T-helper 1 cell (primary cell): ENCODE results near the gene SIRT3.

ENCODE experiments used
- DNase-seq, 5 donors: peaks; one replicate each; pipeline ENCODE4 v3.0.0-alpha.2; 2012 to 2020

Gene SIRT3

GRCh38 chr11:214083-214482 lies 22.1 kb downstream of the SIRT3 start:
- no peak for DNase-seq

DNA sequence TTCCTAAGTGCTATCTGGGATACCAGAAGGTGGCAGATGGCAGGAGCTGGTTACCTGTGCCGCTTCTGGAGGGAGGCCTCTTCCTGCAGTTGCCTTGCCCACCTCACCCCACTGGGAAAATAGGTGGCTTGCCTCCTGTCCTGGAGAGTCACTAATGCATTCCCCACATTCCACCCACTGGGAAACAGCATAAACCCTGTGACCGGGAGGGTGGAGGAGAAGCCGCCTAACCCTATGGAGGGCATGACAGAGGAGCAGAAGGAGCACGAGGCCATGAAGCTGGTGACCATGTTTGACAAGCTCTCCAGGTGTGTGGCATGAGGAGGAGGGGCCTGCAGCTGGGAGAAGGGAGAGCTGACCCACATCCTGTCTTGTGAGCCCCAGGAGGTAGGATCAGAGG lies 23.0 kb downstream of the SIRT3 start:
- DNase-seq, result no peak

DNA sequence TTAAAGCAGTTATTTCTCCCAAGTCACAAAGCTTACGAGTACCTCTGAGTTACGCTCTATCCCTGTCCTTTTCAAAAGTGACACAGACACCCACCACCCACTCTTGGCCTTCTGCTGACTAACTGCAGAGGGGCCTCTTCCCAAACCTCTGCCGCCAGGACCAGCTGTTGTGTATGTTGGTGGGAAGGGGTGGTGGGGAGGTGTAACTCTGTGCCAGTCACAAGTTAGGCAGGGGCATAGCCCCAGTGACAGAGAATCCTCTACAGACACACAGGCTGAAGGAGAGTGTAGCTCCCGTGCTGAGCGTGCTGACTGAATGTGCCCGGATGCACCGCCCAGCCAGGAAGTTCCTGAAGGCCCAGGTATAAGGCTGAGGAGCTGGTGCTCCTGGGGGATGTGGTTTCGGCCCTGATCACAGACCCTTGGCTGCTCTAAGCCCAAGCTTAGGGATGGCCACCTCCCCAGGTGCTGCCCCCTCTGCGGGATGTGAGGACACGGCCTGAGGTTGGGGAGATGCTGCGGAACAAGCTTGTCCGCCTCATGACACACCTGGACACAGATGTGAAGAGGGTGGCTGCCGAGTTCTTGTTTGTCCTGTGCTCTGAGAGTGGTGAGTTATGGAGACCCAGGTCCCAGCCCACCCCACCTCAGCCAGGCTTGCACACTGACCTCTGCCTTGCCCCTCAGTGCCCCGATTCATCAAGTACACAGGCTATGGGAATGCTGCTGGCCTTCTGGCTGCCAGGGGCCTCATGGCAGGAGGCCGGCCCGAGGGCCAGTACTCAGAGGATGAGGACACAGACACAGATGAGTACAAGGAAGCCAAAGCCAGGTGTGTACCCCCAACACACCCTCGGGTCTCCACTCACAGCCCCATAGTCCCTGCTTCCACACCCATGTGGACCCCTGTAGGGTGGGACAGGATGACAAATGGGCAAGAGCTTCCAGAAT lies 23.7 kb downstream of the SIRT3 start:
- DNase-seq, result no peak

- DNase-seq, result no peak
Measured at GRCh38 chr11:211741-212140, 24.4 kb downstream of the SIRT3 start.

- DNase-seq, result no peak
Measured at GRCh38 chr11:211295-211694, 24.8 kb downstream of the SIRT3 start.

DNA sequence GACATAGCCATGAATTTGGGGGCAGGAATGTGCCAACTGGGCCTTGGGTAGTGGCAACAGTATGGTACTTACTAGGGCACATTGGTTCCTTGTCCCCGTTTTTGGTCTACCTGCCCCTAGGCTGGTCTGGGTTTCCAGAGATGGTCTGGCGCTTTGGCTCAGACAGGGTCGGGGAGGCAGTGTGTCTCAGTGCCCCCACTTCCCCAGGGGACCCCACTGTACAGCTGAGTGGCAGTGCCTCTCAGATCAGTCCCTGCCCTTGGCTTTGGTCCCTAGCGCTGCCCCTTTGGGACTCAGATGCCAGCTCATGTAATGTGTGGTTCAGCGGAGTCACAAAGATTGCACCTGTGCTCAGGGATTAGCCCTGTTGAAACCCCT lies 25.4 kb downstream of the SIRT3 start:
- no peak for DNase-seq

DNA sequence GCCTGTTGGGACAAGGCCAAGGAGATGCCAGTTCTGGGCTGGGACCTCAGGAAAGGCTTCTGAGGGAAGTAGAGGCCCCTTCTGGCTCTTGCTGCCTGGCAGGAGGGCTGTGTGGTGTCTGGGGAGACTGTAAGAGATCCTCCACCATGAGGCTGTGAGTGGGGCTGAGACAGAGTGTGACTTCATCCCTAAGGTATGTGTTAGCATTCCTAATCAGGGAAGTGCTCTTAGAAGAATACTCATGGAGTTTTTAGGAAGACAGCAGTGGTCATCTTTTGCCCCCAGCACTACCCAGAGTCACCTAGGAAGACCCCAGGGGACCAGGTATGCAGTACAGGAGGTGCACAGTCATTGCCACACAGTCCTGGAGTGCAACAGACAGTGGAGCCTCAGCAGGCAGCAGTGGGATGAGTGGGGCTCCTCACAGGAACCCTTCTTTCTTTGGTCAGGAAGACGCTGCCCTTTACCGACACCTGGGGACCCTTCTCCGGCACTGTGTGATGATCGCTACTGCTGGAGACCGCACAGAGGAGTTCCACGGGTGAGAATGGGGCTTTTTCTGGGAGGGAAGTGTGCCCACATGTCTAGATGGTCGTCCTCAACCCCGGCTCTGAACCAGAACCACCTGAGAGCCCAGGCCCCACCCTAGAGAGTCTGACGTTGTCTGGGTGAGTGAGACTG lies 25.9 kb downstream of the SIRT3 start:
- no peak for DNase-seq

GRCh38 chr11:209275-210121 lies 26.6 kb downstream of the SIRT3 start:
- DNase-seq, result no peak

DNA sequence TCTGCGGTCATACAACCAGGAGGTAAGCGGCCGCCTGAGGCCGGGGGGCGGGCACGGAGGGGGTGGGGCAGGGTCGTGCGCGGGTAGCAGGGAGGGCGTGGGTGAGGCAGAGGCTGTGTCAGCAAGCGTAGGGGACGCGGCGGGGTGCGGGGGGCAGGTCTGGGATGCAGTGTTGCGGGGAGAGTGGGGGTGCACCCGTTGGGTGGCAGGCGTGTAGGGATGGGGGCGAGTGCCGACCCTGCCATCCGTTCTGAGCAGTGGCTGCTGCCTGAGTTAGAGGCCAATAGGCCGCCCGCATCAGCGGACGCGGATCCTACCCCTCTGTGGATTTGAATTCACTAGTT lies 27.3 kb downstream of the SIRT3 start:
- no peak for DNase-seq

- DNase-seq, result peak; percentile 71 to 86 (median 75)
Measured at GRCh38 chr11:208181-208916, 27.8 kb downstream of the SIRT3 start.

GRCh38 chr11:207863-208180 lies 28.3 kb downstream of the SIRT3 start:
- DNase-seq, result peak in 1 of 5 donors; percentile 28

DNA sequence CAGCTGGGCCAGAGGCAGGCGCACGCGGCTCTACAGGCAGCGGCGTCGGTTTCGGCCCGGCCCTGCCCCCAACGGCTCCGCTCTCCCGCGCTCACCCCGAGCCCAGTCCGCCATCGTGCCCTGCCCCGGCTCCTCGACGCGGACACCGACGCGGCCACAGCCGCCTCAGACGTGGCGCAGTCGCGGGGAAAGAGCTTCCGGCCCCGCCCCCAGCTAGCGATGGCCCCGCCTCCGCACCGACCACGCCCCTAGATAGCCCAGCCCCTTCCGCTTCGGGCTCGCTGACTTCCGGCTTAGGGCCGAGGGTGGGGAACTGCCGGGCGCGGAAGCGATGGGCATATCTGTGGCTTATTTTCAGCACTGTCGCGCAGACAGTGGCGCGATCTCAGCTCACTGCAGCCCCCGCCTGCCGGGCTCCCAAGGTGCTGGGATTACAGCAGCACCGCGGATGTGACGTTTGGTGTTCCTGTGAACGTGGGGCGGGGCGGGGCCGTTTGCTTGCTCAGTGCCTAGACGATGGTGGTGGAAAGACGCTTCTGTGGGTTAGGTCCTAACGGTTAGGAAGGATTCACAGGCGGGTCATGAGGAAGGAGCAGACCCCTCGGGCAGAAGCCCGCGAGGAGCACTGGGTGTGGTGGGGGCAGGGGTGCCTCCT lies 28.8 kb downstream of the SIRT3 start, which contains the start of the genes BET1L and RIC8A:
BET1L (minus strand) TSS at position 192 of the 655 bp plus-strand sequence; CDS start at position 114, 78 bp downstream.
RIC8A (plus strand) TSS at position 501 of the 655 bp plus-strand sequence. CDS start 1,147 bp downstream, outside the sequence.
- peak; percentile 97 to 100 (median 98) for DNase-seq

DNA sequence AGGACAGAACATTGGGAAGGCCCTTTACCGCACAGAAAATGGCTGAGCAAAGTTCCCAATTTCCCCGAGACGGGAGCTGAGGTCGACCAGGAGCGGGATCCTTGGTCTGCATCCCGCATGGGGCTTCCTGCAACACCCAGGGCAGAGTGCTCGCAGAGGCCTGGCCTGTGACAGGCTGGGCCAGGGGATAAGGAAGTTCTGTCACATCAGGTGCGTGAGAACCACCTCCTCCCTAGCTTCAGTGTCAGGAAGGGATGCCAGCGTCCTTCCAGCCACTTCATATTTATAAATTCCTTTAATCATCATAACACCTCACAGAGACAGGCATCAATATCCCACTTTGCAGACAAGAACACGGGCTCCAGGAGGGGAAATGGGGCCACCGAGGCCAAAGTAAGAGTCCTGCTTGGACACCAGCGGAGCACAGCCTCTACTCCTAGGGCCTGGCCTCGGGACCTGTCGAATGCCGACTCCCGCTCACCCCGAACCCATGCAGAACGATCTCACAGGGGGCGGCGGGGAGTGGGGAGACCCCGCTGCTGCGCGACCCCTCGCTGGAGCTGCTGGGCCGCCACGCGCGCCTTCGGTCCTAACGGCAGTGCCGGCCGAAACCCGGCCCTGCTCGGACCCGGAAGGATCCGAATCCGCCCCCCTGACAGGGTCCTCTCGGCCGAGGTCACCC lies 29.5 kb downstream of the SIRT3 start:
- peak in 2 of 5 donors; percentile 22 for DNase-seq

DNA sequence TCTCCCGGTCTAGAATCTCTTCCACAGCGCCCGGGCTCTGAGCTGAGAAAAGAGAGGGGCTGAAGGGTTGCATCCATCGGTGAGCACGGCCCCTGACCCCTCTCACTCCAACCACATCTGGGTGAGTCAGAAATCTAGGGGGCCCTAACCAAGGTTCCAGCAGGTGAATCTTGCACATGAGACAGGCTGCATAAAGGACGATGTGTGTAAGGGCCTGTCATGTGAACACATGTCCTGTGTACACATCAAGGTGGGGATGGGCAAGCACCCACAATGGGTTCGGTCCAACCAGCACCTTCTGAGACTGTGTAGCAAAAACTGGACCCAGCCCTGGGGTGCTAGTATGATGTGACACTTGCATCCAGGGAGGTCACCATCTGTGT lies 30.1 kb downstream of the SIRT3 start:
- no peak for DNase-seq

DNA sequence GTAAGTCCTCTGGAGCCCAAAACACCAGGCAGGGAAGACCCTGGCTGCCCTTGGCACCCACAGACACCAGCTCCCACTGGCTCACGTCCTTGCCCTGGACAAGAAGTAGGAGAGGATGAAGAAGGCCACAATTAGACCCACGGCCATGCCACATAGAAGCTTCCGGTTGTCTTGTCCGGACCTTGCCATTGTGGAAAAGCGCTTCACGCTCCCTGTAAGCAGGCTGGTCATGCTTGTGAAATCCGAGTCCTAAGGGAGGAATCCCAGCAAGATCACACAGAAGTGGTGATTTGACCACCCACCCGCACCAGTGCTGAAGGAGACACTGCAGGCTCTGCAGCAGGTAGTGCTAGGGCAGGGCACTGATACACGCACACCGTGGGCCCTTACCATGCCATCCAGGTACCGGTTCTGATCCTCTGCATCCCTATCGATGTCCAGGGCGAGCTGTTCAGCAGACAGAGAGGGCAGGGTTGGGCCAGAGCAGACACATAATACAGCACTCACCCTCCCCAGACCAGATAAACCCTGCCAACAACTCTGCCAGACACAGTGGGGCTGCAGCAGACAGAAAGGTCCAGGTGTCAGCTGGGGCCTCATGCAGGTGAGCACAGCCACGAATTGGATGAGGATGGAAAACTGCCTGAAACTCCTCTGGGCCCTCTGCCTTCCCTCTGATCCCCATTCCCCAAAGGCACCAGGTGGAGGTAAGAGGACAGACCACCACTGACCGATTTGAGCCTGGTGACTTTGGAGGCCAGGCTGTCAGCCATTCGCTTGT lies 30.7 kb downstream of the SIRT3 start:
- no peak for DNase-seq

DNA sequence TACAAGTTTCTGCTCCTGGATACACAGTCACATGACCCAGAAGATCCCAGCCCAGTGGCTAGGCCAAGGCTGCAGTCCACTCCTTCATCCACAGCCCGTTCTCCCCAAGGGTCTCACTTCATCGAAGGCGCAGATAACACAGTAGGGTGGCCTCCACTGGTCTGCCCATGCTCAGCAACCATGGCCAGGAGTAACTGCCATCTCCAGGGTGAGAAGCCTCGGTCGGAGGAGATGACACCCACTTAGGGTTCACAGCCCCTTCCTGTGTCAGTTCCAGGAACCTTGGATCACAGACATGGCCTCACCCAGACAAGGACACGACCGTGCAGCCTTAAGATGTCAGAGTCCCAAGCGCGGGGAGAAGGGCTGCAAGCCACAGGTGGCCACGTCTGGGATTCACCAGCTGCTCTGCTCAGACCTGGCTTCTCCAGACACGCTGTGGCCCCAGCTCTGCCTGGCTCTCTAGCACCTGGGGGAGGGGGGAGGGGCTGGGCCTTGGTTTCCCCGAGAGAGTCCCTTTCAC lies 31.5 kb downstream of the SIRT3 start:
- no peak for DNase-seq

DNA sequence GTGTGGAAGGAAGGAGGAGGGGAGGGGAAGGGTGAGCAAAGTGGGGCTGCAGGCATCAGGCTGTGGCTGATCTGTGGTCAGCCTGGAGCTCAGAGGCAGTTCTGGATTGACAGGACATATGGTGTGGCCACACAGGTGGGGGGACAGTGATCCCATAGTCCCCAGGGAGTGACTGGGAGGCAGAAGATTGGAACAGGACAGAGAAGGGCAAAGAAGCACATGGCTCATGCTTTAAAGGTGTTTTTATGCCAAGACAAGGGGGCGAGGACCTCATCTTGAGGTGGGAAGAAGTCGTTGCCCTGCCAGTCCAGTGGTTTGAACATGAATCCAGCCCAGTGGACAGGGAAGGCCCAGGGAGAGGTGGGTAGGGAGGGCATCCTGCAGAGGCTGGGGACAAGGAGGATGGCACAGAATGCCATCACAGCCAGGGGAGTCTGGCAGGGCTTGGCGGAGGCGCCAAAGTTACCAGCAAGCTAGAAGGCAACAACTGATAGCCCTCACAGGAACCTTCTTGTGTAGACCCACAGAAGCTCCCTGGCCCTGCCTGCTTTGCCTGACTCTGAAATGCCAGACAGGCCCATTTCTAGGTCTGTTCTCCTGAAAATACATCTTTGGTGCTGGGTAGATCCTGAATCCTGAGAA lies 32.1 kb downstream of the SIRT3 start:
- no peak for DNase-seq

DNA sequence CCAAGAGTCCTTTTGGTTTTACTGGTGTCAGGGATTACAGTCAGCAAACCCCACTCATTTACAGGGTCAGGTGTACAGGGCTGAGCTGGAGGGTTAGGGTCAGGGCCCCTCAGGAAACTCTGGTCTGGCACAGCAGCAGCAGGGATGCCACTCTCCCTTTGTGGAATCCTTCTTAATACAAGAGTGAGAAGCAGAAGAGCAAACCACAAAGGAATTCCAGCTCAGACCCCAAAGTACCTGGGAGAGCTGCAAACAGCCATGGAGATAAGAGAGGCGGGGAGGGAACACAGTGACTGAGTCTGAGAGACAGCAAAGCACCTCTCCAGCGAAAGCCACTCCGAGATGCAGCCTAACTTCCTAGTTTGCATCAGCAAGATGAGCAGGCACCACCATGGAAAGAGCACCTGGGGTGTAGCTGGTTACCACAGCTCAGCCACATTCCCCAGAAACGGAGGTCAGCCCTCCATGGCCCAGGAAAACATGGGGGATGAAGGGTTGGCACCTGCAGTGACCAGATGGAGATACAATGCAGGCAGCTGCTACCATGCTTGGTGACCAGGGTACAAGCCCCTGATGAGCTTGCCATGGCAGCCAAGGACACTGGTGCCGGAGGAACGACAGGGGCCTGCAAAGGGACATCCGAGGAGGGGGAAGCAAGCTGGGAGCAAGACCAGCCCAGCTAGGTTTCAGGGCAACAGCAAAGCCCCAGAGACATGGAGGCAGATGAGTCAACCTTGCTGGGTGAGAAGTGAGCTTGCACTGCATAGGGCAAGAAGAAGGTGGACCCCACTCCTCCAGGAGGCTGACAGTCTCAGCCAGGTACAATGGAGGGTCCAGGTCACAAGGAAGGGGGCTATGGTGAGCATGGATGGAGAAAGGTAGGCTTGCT lies 32.8 kb downstream of the SIRT3 start:
- DNase-seq, result no peak

DNA sequence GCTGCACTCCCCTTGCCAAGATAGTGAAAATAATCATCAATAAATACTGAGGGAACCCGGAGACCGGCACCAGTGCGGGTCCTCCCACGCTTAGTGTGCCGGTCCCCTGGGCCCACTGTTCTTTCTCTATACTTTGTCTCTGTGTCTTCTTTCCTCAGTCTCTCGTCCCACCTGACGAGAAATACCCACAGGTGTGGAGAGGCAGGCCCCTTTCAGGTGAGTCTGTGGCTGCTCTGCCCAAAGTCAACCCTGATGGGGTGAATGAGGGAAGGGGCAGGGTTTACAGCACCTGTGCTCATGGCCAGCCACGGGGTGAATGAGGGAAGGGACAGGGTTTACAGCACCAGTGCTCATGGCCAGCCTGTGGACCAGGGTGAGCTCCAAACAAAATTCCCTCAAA lies 33.7 kb downstream of the SIRT3 start:
- DNase-seq, result no peak
